OCI-LY7 (cell line): ENCODE data around the gene ARHGAP24. TPM values are rescaled to one million over a fixed set of nuclear protein-coding genes. Genes with fewer than 3 reads are reported as not detected.

Experiments used
- BruUV-seq: library from RNA; stranded (reverse); fragments of 400-500 nt; replicated peaks from 2 replicates; lab custom pipeline; 2021; lab: Mats Ljungman, UMichigan
- CTCF ChIA-PET: fragments of 300-600 bp; sonication (Branson Sonifier 250); formaldehyde crosslinking; loops from one replicate; lab custom pipeline; 2022; ENCODE audit warnings: antibody characterized with exemption; ENCODE audit not compliant: unreplicated experiment; lab: Charles Lee
- POLR2A ChIA-PET: fragments of 300-600 bp; sonication (Branson Sonifier 250); formaldehyde crosslinking; loops from one replicate; lab custom pipeline; 2022; ENCODE audit warnings: antibody characterized with exemption; lab: Charles Lee
- DNase-seq: peaks from one replicate; pipeline ENCODE4 v3.0.0-alpha.2; 2015; ENCODE audit warnings: low spot score
- H2AFZ ChIP-seq: fragments of 200-600 bp; sonication (generic), shearing (Covaris generic); 2 replicates; pipeline ENCODE4 v1.6.1; 2014; ENCODE audit warnings: mild to moderate bottlenecking, antibody characterized with exemption, low read length, moderate library complexity
- H3K27ac ChIP-seq: fragments of 200-600 bp; sonication (generic); 2 replicates; pipeline ENCODE4 v1.5.1; 2014; ENCODE audit warnings: mixed run types, low read depth, mild to moderate bottlenecking, moderate library complexity, low read length, inconsistent platforms; ENCODE audit not compliant: poor library complexity, severe bottlenecking
- H3K36me3 ChIP-seq: fragments of 200-600 bp; sonication (generic); 2 replicates; pipeline ENCODE4 v1.6.1; 2014; ENCODE audit warnings: mild to moderate bottlenecking, antibody characterized with exemption, low read length, moderate library complexity, mixed read lengths; ENCODE audit not compliant: insufficient read depth
- H3K4me1 ChIP-seq: fragments of 200-600 bp; sonication (generic); 2 replicates; pipeline ENCODE4 v1.5.1; 2014; ENCODE audit warnings: mild to moderate bottlenecking, low read length; ENCODE audit not compliant: insufficient read depth, poor library complexity, severe bottlenecking
- H3K4me2 ChIP-seq: fragments of 200-600 bp; sonication (generic); 2 replicates; pipeline ENCODE4 v1.6.1; 2014; ENCODE audit warnings: mild to moderate bottlenecking, low read length
- H3K4me3 ChIP-seq: fragments of 200-600 bp; sonication (generic); 2 replicates; pipeline ENCODE4 v1.5.1; 2014; ENCODE audit warnings: mild to moderate bottlenecking, low read depth, low read length; ENCODE audit not compliant: poor library complexity, severe bottlenecking
- H3K79me2 ChIP-seq: fragments of 200-600 bp; sonication (generic); 2 replicates; pipeline ENCODE4 v1.6.1; 2016; ENCODE audit warnings: low read depth, mild to moderate bottlenecking, low read length, moderate library complexity, mixed read lengths; ENCODE audit not compliant: insufficient read depth
- H3K9me2 ChIP-seq: fragments of 200-600 bp; sonication (generic); 2 replicates; pipeline ENCODE4 v1.6.1; 2016; ENCODE audit warnings: mild to moderate bottlenecking, low read length, mixed read lengths; ENCODE audit not compliant: insufficient read depth
- H3K9me3 ChIP-seq: fragments of 200-600 bp; sonication (generic); 2 replicates; pipeline ENCODE4 v1.6.1; 2014; ENCODE audit warnings: mild to moderate bottlenecking, mixed run types, low read length, mixed read lengths
- H4K20me1 ChIP-seq: fragments of 200-600 bp; sonication (generic); 2 replicates; pipeline ENCODE4 v1.6.1; 2014; ENCODE audit warnings: mild to moderate bottlenecking, antibody characterized with exemption, low read length, moderate library complexity, mixed read lengths; ENCODE audit not compliant: insufficient read depth
- CTCF ChIP-seq: fragments of 200-600 bp; sonication (generic); conservative IDR thresholded peaks from 2 replicates; pipeline ENCODE4 v1.5.1; 2014; ENCODE audit warnings: mild to moderate bottlenecking, antibody characterized with exemption, low read length, moderate library complexity, mixed read lengths
- EZH2phosphoT487 ChIP-seq: fragments of 200-600 bp; sonication (generic); IDR thresholded peaks from 2 replicates; pipeline ENCODE4 v1.6.1; 2018; ENCODE audit warnings: low read depth, borderline replicate concordance, mild to moderate bottlenecking, mixed run types, antibody characterized with exemption, low read length, moderate library complexity, mixed read lengths
- intact Hi-C: fragments of 100-400 bp; cut with micrococcal nuclease; formaldehyde crosslinking; loops from one replicate; pipeline ENCODE4 v1.10.0; 2022; ENCODE audit not compliant: unreplicated experiment
- total RNA-seq, 2 experiments: library from RNA; depleted of rRNA in 1 of 2; stranded (reverse); fragments of >200 nt in 1 of 2; shearing (Covaris generic) in 1 of 2; gene quantifications; 2 replicates each; pipeline ENCODE4 v1.2.3, GENCODE V29; 2014 to 2022

Gene ARHGAP24
- total RNA-seq, 2 experiments from 2014 or later = 0.88 to 4.4 TPM

- H3K36me3 ChIP-seq = no peaks in the 10 kb centered on the region
- no peaks in the 10 kb centered on the region for H4K20me1 ChIP-seq
- POLR2A ChIA-PET = interaction anchor here (0.6 to 1.0 kb wide), 3 partner anchors 13 to 1829 kb away, joined by 3 to 6 read pairs (median 4); no protein-coding TSS in a partner anchor
- H2AFZ ChIP-seq = no peak overlapping the region
- no peaks in the 10 kb centered on the region for H3K9me2 ChIP-seq
- no peak overlapping the region for H3K27ac ChIP-seq
- H3K79me2 ChIP-seq = no peaks in the 10 kb centered on the region
- no peak overlapping the region for H3K4me3 ChIP-seq
- no peaks in the 10 kb centered on the region for H3K4me1 ChIP-seq
- H3K9me3 ChIP-seq = no peaks in the 10 kb centered on the region
- DNase-seq = no peak
- TF ChIP-seq EZH2phosphoT487 = no peak
- TF ChIP-seq CTCF = no peak
- CTCF ChIA-PET = no interaction called here
- no peak overlapping the region for H3K4me2 ChIP-seq
- no TSS peak for BruUV-seq
- intact Hi-C loops = no loop called here
Observed at GRCh38 chr4:85824166-85824945, 349.4 kb downstream of the ARHGAP24 start.

GRCh38 chr4:85826060-85826678, 351.2 kb downstream of the ARHGAP24 start:
- Histone ChIP-seq H3K9me2 (no peaks in the 10 kb centered on the region), H2AFZ (no peak overlapping the region), H4K20me1 (no peaks in the 10 kb centered on the region), H3K4me1 (no peaks in the 10 kb centered on the region), H3K27ac (no peak overlapping the region), H3K4me2 (no peak overlapping the region), H3K36me3 (no peaks in the 10 kb centered on the region), H3K79me2 (no peaks in the 10 kb centered on the region), H3K4me3 (no peak overlapping the region), H3K9me3 (no peaks in the 10 kb centered on the region)
- ChIA-PET POLR2A (no interaction called here), CTCF (no interaction called here)
- intact Hi-C loops = no loop called here
- no peak for TF ChIP-seq EZH2phosphoT487
- TF ChIP-seq CTCF = no peak
- no TSS peak for BruUV-seq
- DNase-seq = no peak
